ENCODE data around the gene ARPC2. TPM values are rescaled to one million over a fixed set of nuclear protein-coding genes. Genes with fewer than 3 reads are reported as not detected.
A peak's percentile ranks its signal among the peaks of the same experiment; 100 is the strongest.

ARPC2 gene
- polyA plus RNA-seq, 3 donors: 228 to 253 (median 236) TPM

DNA sequence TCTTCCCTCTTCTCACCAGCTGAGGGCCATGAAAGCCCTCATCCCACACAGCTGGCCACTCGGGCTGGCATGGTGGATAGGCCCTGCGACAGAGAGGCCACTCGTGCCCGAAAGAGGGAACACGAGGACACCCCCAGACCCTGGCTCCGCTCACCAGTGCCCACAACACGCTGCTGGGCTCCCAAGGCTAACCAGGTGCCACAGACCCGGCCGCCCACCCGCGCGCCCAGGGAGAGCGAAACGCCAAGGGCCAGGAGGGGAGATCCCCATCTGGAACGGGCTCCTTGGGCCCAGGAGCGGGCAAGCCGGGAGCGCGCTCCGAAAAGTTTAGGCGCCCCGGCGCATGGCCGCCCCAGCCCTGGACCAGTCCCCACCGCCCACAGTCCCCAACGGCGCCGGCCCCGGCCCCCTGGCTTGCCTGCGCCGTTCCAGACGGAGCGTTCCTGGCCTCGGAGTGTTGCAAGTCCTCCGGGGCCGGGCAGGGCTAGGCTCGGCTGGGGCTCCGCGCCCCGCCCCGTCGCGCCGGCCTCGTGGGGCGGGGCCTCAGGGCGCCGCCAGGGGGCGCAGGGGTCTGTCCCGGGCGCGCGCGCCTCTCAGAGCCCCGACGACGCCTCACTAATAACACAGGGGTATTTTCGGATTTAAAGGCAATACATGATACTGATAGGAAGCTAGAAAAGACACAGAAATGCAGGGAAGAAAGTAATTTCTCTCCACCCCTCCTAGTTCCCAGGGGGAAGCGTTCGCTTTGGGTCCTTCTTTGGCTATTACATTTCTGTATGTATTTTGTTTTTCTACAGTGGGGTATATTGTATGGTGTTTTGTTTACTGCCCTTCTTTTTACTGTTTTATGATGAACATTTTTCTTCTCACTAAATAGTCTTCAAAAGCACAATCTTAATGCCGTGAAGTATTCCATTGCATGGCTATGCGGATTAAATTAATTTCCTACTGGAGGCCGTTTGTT, 75.3 kb downstream of the ARPC2 start, which contains the start of gene TMBIM1:
Gene TMBIM1 (minus strand): TSS at position 456 of the 967 bp plus-strand sequence. CDS start 10,362 bp downstream, outside the sequence.
- peak in 3 of 11 donors; percentile 56 to 77 (median 70) for DNase-seq (ENCODE audit: extremely low read depth in 1 of 11, low read depth in 9 of 11, low spot score in 4 of 11)

GRCh38 chr2:218293715-218294429, 76.9 kb downstream of the ARPC2 start:
- no peak for DNase-seq (ENCODE audit: extremely low read depth in 1 of 11, low read depth in 9 of 11, low spot score in 4 of 11)

DNA sequence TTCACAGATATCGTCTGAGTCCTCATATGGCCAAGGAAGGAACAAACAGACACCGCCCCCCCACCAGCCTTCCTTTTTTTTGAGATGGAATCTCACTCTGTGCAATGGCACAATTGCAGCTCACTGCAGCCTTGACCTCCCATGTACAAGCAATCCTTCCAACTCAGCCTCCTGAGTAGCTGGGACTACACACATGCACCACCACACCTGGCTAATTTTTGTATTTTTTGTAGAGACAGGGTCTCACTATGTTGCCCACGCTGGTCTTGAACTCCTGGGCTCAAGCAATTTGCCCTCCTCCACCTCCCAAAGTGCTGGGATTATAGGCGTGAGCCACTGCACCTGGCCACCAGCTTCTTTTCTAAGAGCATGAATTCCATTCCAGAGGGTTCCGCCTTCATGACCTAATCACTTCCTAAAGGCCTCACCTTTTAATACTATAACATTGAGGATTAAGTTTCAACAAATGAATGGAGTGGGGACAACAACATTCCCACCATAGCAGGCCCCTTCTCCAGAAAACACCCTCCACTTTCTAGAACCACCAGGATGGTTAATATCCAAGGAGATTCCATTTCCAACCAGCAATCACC, 77.5 kb downstream of the ARPC2 start:
- DNase-seq (ENCODE audit: extremely low read depth in 1 of 11, low read depth in 9 of 11, low spot score in 4 of 11): no peak

- no peak for DNase-seq (ENCODE audit: extremely low read depth in 1 of 11, low read depth in 9 of 11, low spot score in 4 of 11)
These were observed 78.0 kb downstream of the ARPC2 start for GRCh38 chr2:218295029-218295428.

- no peak for DNase-seq (ENCODE audit: extremely low read depth in 1 of 11, low read depth in 9 of 11, low spot score in 4 of 11)
These were observed 79.2 kb downstream of the ARPC2 start for GRCh38 chr2:218296200-218296599.

DNA sequence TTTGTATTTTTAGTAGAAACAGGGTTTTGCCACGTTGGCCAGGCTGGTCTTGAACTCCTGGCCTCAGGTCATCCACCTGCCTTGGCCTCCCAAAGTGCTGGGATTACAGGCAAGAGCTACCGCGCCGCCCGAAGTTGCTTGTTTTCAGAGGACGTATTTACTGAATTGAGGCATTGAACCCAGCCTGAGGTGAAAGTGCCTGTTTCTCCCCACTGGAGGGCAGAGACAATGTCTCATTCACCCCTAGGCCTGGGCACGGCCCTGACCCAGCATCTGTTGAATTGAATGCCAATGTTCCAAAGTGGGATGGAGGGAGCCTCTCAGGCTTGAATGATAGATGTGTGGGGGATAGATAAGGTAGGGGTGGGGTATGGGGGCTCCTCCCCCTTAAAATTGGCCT, 79.9 kb downstream of the ARPC2 start:
- no peak for DNase-seq (ENCODE audit: extremely low read depth in 1 of 11, low read depth in 9 of 11, low spot score in 4 of 11)

DNA sequence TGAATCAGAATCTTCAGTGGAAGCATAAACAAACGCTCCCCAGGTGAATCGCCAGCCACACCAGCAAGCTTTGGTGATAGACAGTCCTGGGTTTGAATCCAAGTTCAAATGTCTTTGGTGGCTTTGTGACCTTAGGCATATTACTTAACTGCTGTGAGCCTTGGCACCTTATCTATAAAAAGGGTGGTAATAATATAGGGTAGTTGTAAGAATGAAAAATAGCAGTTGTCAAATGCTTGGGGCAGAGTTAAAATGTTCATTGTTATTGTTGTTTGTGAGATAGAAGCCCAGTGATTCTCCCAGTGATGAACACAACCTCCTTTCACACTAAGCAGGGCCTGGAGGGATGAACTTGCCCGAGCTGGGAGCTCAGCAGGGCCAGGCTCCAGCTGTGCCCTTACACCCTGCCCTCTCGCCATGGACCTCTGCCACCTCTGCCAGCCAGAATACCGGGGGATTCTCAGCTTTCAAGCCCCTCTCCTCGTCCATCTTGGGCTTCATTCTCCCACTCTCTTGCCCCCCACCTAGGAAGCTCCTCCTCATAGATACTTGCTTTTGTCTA, 81.4 kb downstream of the ARPC2 start:
- DNase-seq (ENCODE audit: extremely low read depth in 1 of 11, low read depth in 9 of 11, low spot score in 4 of 11): no peak

GRCh38 chr2:218300141-218300540, 83.2 kb downstream of the ARPC2 start:
- DNase-seq (ENCODE audit: extremely low read depth in 1 of 11, low read depth in 9 of 11, low spot score in 4 of 11): no peak

- peak in 10 of 11 donors; percentile 79 to 91 (median 86) for DNase-seq (ENCODE audit: extremely low read depth in 1 of 11, low read depth in 9 of 11, low spot score in 4 of 11)
These were observed 84.3 kb downstream of the ARPC2 start for GRCh38 chr2:218301176-218301819.

Other genes starting within 250 kb of the ARPC2 start
- gene TNS1, start 214.2 kb upstream of the ARPC2 start, polyA plus RNA-seq (ENCODE audit: insufficient read length in 3 of 3): 10 to 100 TPM; 60.6 to 72.4 (median 62.7) TPM
- gene RUFY4, start 147.9 kb upstream of the ARPC2 start, polyA plus RNA-seq (ENCODE audit: insufficient read length in 3 of 3): under 1 TPM; 0.09 to 0.41 (median 0.23) TPM
- under 1 TPM; 0.11 to 0.58 (median 0.17) TPM for gene CXCR2, start 91.2 kb upstream of the ARPC2 start, polyA plus RNA-seq (ENCODE audit: insufficient read length in 3 of 3)
- gene CXCR1, start 50.2 kb upstream of the ARPC2 start, polyA plus RNA-seq (ENCODE audit: insufficient read length in 3 of 3): under 1 TPM in 2 of 3 donors, not detected in 1; 0.06 to 0.16 TPM
- 1 to 10 TPM; 1.2 to 2.0 (median 2.0) TPM for gene GPBAR1, start 43.8 kb downstream of the ARPC2 start, polyA plus RNA-seq (ENCODE audit: insufficient read length in 3 of 3)
- 100 to 1,000 TPM; 115 to 132 (median 117) TPM for gene AAMP, start 52.9 kb downstream of the ARPC2 start, polyA plus RNA-seq (ENCODE audit: insufficient read length in 3 of 3)
- 100 to 1,000 TPM in 2 of 3 donors, 10 to 100 TPM in 1; 87.3 to 104 (median 103) TPM for gene PNKD, start 53.3 kb downstream of the ARPC2 start, polyA plus RNA-seq (ENCODE audit: insufficient read length in 3 of 3)
- 10 to 100 TPM; 80.7 to 94.1 (median 87.4) TPM for gene TMBIM1, start 75.3 kb downstream of the ARPC2 start, polyA plus RNA-seq (ENCODE audit: insufficient read length in 3 of 3)
- 1 to 10 TPM; 4.5 to 8.0 (median 4.9) TPM for gene CATIP, start 139.7 kb downstream of the ARPC2 start, polyA plus RNA-seq (ENCODE audit: insufficient read length in 3 of 3)
- 1 to 10 TPM in 2 of 3 donors, under 1 TPM in 1; 0.99 to 2.2 (median 1.6) TPM for gene SLC11A1, start 165.1 kb downstream of the ARPC2 start, polyA plus RNA-seq (ENCODE audit: insufficient read length in 3 of 3)
- gene CTDSP1, start 182.7 kb downstream of the ARPC2 start, polyA plus RNA-seq (ENCODE audit: insufficient read length in 3 of 3): 100 to 1,000 TPM; 122 to 161 (median 157) TPM
- 10 to 100 TPM; 21.3 to 41.5 (median 21.6) TPM for gene VIL1, start 201.9 kb downstream of the ARPC2 start, polyA plus RNA-seq (ENCODE audit: insufficient read length in 3 of 3)